Osteocyte (in vitro differentiated cells): ENCODE data around the gene UST. TPM values are rescaled to one million over a fixed set of nuclear protein-coding genes. Genes with fewer than 3 reads are reported as not detected.

Source experiments
- DNase-seq: peaks from one replicate; pipeline ENCODE4 v3.0.0; 2021; ENCODE audit warnings: mixed read lengths; ENCODE audit not compliant: unreplicated experiment; ENCODE audit errors: extremely low spot score
- H3K27ac Mint-ChIP-seq: one replicate; pipeline ENCODE4 v1.8.0; 2021; ENCODE audit warnings: mild to moderate bottlenecking, mixed read lengths; ENCODE audit not compliant: unreplicated experiment
- H3K27me3 Mint-ChIP-seq: one replicate; pipeline ENCODE4 v1.8.0; 2021; ENCODE audit warnings: mixed read lengths; ENCODE audit not compliant: unreplicated experiment
- H3K36me3 Mint-ChIP-seq: one replicate; pipeline ENCODE4 v1.8.0; 2021; ENCODE audit warnings: mixed read lengths; ENCODE audit not compliant: unreplicated experiment
- H3K4me1 Mint-ChIP-seq: one replicate; pipeline ENCODE4 v1.8.0; 2021; ENCODE audit warnings: mixed read lengths; ENCODE audit not compliant: unreplicated experiment
- H3K4me3 Mint-ChIP-seq: one replicate; pipeline ENCODE4 v1.8.0; 2021; ENCODE audit warnings: mild to moderate bottlenecking, moderate library complexity, mixed read lengths; ENCODE audit not compliant: unreplicated experiment
- H3K9me3 Mint-ChIP-seq: one replicate; pipeline ENCODE4 v1.8.0; 2021; ENCODE audit warnings: mixed read lengths; ENCODE audit not compliant: unreplicated experiment
- CTCF ChIP-seq: fragments of 200-600 bp; sonication (generic); IDR thresholded peaks from 2 replicates; pipeline ENCODE4 v1.5.0; 2021; ENCODE audit warnings: antibody characterized with exemption, mild to moderate bottlenecking, moderate library complexity
- total RNA-seq: library from RNA; stranded (reverse); gene quantifications from 2 replicates; pipeline ENCODE4 v1.2.1, GENCODE V29; 2021

The UST gene
- total RNA-seq, 1 donor from 2014 or later: 15.7 TPM

- H3K36me3 Mint-ChIP-seq: peaks cover 1% of the 10 kb centered on the region
- no peaks in the 10 kb centered on the region for H3K9me3 Mint-ChIP-seq
- TF ChIP-seq CTCF: no peak
- peaks cover 51% of the 10 kb centered on the region for H3K4me1 Mint-ChIP-seq
- H3K27ac Mint-ChIP-seq: no peak overlapping the region
- H3K4me3 Mint-ChIP-seq: no peak overlapping the region
- DNase-seq: no peak
- peaks cover 4% of the 10 kb centered on the region for H3K27me3 Mint-ChIP-seq
Observed at GRCh38 chr6:148967541-148967956, 220.7 kb downstream of the UST start.

DNA sequence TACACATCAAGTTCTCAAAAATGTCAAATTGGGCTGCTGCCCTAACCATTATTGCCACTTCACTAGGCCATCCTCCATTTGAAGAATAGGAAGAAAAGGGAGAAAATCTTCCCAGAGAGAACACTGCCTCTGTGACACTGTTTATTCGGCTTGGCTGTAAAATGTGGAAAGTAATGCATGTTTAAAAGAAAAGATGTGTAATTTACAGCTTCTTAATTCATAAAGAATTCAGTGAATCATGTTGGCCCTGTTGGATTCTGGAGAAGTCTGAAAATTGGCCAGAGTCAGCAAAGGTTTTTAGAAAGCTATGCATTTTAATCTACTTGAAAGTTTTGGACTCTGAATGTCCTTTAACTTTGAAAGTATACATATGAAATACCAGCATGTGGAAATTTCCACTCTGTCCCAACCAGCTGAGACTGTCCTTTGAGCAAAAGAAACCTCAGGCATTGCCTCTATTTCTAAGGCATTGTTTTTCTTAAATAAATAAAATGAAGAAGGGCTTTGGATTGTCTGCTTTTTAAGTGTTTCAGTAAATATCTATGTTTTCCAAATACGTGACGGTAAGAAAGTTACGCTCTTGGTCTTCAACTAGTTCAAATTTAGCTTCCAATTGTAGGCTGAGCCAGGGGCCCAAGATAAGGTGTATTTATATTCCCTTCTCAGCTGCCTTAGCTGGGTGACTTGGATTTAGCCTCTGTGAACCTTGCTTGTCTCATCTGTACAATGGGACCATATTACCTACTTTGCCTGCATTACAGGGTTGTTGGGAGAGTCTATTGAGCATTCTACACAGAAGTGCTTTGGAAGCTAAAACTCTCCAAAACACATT, 222.2 kb downstream of the UST start:
- TF ChIP-seq CTCF: no peak
- peaks cover 62% of the 10 kb centered on the region for H3K4me1 Mint-ChIP-seq
- no peak for DNase-seq
- H3K9me3 Mint-ChIP-seq: no peaks in the 10 kb centered on the region
- peak overlapping the region; percentile 98 for H3K27ac Mint-ChIP-seq
- peaks cover 4% of the 10 kb centered on the region for H3K27me3 Mint-ChIP-seq
- peaks cover 1% of the 10 kb centered on the region for H3K36me3 Mint-ChIP-seq
- no peak overlapping the region for H3K4me3 Mint-ChIP-seq

- peak overlapping the region; percentile 98 for H3K27ac Mint-ChIP-seq
- peak overlapping the region; percentile 26 for H3K4me3 Mint-ChIP-seq
- H3K4me1 Mint-ChIP-seq: peaks cover 66% of the 10 kb centered on the region
- H3K9me3 Mint-ChIP-seq: no peaks in the 10 kb centered on the region
- peaks cover 1% of the 10 kb centered on the region for H3K36me3 Mint-ChIP-seq
- H3K27me3 Mint-ChIP-seq: peaks cover 4% of the 10 kb centered on the region
- DNase-seq: peak; percentile 87
- no peak for TF ChIP-seq CTCF
Observed at GRCh38 chr6:148969603-148970061, 222.8 kb downstream of the UST start.

GRCh38 chr6:148971031-148971927, 224.4 kb downstream of the UST start:
- Mint-ChIP-seq H3K4me3 (no peak overlapping the region), H3K4me1 (peaks cover 68% of the 10 kb centered on the region), H3K9me3 (no peaks in the 10 kb centered on the region), H3K27ac (peak overlapping the region; percentile 50), H3K36me3 (no peaks in the 10 kb centered on the region), H3K27me3 (peaks cover 4% of the 10 kb centered on the region)
- DNase-seq: no peak
- TF ChIP-seq CTCF: no peak

DNA sequence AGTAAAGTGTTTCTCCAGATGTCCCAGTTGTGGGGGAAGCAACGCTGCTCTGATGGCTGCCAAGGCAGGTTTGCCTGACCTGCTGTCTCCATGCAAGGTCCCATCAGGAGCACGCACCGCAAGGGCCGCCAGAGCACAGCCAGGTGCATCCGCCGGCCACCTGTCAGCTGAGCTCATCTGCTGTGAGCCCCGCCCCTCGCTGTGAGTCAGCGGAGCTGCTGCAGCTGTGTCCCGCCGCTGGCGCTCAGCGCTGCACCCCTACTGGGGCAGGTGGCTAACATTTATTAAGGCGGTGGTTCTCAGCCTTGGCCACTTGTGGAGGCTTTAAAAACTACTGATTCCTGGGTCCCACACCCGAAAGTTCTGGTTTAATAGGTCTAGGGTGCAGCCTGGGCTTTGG, 225.7 kb downstream of the UST start:
- Mint-ChIP-seq H3K4me1 (peaks cover 60% of the 10 kb centered on the region), H3K27ac (no peak overlapping the region), H3K9me3 (no peaks in the 10 kb centered on the region), H3K27me3 (peaks cover 4% of the 10 kb centered on the region), H3K36me3 (no peaks in the 10 kb centered on the region), H3K4me3 (no peak overlapping the region)
- DNase-seq: no peak
- no peak for TF ChIP-seq CTCF
